Measurements from ENCODE around the gene FABP2. TPM values are rescaled to one million over a fixed set of nuclear protein-coding genes. Genes with fewer than 3 reads are reported as not detected.
"Not testable (repeated sequence)": the region's sequence is repeated elsewhere in the genome, so short reads cannot be mapped to it uniquely, and the experiment has no call there.

The FABP2 gene
- not detected for total RNA-seq

- Histone ChIP-seq H3K36me3 (no peaks in the 10 kb centered on the region), H3K27me3 (no peaks in the 10 kb centered on the region), H3K4me3 (no peak within 1 kb of the TSS), H3K9me3 (no peaks in the 10 kb centered on the region), H3K27ac (no peak within 1 kb of the TSS), H3K4me1 (no peaks in the 10 kb centered on the region)
- no peak for TF ChIP-seq EP300 (IDR thresholded peaks at IDR 0.05)
- TF ChIP-seq, protein P1, sequence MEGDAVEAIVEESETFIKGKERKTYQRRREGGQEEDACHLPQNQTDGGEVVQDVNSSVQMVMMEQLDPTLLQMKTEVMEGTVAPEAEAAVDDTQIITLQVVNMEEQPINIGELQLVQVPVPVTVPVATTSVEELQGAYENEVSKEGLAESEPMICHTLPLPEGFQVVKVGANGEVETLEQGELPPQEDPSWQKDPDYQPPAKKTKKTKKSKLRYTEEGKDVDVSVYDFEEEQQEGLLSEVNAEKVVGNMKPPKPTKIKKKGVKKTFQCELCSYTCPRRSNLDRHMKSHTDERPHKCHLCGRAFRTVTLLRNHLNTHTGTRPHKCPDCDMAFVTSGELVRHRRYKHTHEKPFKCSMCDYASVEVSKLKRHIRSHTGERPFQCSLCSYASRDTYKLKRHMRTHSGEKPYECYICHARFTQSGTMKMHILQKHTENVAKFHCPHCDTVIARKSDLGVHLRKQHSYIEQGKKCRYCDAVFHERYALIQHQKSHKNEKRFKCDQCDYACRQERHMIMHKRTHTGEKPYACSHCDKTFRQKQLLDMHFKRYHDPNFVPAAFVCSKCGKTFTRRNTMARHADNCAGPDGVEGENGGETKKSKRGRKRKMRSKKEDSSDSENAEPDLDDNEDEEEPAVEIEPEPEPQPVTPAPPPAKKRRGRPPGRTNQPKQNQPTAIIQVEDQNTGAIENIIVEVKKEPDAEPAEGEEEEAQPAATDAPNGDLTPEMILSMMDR (IDR thresholded peaks at IDR 0.05), result no peak
- no peak for TF ChIP-seq POLR2A (IDR thresholded peaks at IDR 0.05)
- no peak for TF ChIP-seq POLR2AphosphoS5 (IDR thresholded peaks at IDR 0.05)
- no peak for DNase-seq (ENCODE audit: low spot score in 2 of 2)
- whole genome bisulfite sequencing, result 67% methylated on average over 6 of the region's 6 CpGs
These were observed at the start of gene FABP2 for GRCh38 chr4:119321921-119322687. TSS of gene FABP2 (minus strand) at chr4:119322138. CDS start at chr4:119322102, 36 bp downstream.

DNA sequence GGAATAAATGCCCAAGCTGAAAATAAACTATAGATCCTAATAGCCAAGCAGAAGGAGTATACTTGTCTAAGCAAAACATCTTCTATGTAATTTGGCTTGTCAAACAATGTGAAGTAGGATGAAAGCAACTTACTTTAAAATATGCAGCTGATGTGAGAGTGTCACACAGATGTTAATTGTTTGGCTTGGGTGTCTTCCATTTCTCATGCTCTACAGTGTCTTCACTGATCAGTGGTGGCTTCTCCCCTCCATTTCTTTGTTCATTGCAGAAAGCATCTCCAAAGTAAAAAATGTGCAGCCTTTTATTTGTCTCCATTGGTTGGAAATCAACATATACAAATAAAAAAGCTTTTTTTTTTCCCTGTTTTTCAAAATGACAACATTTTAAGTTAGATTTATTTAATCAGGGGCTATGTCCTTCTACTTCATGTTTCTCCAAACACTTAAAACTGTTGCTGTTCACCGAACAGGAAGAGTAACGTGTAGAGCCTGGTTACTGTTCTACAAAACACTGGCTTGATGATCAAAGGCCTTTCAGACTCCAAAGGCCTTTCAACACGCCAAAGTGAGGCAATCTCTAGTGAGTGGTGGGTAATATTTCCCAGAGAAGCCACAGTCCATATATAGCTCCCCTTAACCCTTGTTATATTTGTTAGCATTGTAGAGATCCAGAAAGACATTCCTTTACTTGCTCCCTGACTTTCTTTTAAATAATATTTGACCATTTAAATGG, 49.2 kb upstream of the FABP2 start:
- H3K9me3 ChIP-seq; H3K4me1 ChIP-seq; H3K4me3 ChIP-seq; H3K36me3 ChIP-seq; H3K27me3 ChIP-seq; DNase-seq (ENCODE audit: low spot score in 2 of 2); H3K27ac ChIP-seq: not testable (repeated sequence)
- 57% methylated on average over 3 of the region's 3 CpGs for WGBS

- WGBS, result 56% methylated on average over 5 of the region's 5 CpGs
- not testable (repeated sequence) for H3K9me3 ChIP-seq; H3K4me3 ChIP-seq; H3K4me1 ChIP-seq; DNase-seq (ENCODE audit: low spot score in 2 of 2); H3K27ac ChIP-seq; H3K36me3 ChIP-seq; H3K27me3 ChIP-seq
These were observed 48.5 kb upstream of the FABP2 start for GRCh38 chr4:119370392-119370791.

DNA sequence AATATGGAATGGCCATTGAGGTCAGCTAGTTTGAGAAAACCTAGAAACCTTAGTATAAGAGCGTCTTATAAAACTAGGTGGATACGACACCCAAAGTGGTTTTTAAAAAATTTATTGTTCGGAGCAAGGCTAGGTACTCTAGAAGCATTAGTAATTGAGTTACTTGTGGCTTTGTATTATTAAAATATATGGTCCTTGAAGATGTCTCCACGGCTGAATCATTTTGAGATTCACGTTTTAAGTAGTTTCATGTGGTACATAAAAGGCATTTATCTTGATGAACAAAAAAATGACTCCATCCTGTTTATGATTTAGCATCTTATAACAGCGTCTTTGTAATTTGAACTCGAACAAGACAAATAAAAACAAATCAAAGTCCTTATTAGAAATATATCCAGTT, 44.9 kb upstream of the FABP2 start:
- H3K36me3 ChIP-seq; H3K4me1 ChIP-seq; H3K27ac ChIP-seq; H3K9me3 ChIP-seq; H3K4me3 ChIP-seq; DNase-seq (ENCODE audit: low spot score in 2 of 2); H3K27me3 ChIP-seq: not testable (repeated sequence)
- WGBS, result 65% methylated on average over 7 of the region's 7 CpGs

GRCh38 chr4:119364203-119364602, 42.3 kb upstream of the FABP2 start:
- not testable (repeated sequence) for H3K4me1 ChIP-seq; H3K27me3 ChIP-seq; H3K27ac ChIP-seq; H3K9me3 ChIP-seq; H3K36me3 ChIP-seq; DNase-seq (ENCODE audit: low spot score in 2 of 2); H3K4me3 ChIP-seq
- whole genome bisulfite sequencing, result 86% methylated on average over 1 of the region's 1 CpG

GRCh38 chr4:119363372-119363771, 41.4 kb upstream of the FABP2 start:
- H3K9me3 ChIP-seq; H3K4me3 ChIP-seq; H3K27me3 ChIP-seq; H3K27ac ChIP-seq; H3K36me3 ChIP-seq; H3K4me1 ChIP-seq; DNase-seq (ENCODE audit: low spot score in 2 of 2): not testable (repeated sequence)
- WGBS, result 82% methylated on average over 6 of the region's 6 CpGs

- H3K27me3 ChIP-seq; H3K4me3 ChIP-seq; H3K27ac ChIP-seq; H3K4me1 ChIP-seq; DNase-seq (ENCODE audit: low spot score in 2 of 2); H3K9me3 ChIP-seq; H3K36me3 ChIP-seq: not testable (repeated sequence)
- 97% methylated on average over 3 of the region's 3 CpGs for WGBS
These were observed 40.5 kb upstream of the FABP2 start for GRCh38 chr4:119362413-119362812.

- 67% methylated on average over 2 of the region's 2 CpGs for WGBS
- H3K36me3 ChIP-seq; H3K9me3 ChIP-seq; H3K4me1 ChIP-seq; H3K4me3 ChIP-seq; DNase-seq (ENCODE audit: low spot score in 2 of 2); H3K27me3 ChIP-seq; H3K27ac ChIP-seq: not testable (repeated sequence)
These were observed 37.9 kb upstream of the FABP2 start for GRCh38 chr4:119359873-119360272.

- H3K36me3 ChIP-seq; H3K27ac ChIP-seq; H3K9me3 ChIP-seq; H3K4me3 ChIP-seq; H3K27me3 ChIP-seq; DNase-seq (ENCODE audit: low spot score in 2 of 2); H3K4me1 ChIP-seq: not testable (repeated sequence)
- 95% methylated on average over 1 of the region's 1 CpG for WGBS
These were observed 34.9 kb upstream of the FABP2 start for GRCh38 chr4:119356796-119357195.

DNA sequence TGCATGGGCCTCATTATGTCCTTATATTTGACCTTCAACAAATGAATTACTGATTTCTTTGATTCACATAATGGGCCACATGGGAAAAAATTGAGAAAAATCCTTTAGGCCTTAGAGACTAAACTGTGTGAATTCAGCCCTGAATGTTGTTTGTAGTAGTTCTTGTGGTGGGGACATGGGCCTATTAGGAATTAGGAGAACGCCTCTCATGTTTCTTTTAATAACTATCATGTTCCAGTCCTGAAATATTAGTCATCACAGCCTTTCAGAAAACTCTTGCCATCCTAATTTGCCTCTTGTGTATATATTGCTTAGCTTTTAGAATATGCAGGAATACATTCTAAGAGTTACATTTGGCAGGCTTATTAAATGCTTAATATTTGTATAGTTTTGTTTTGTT, 34.1 kb upstream of the FABP2 start:
- H3K4me1 ChIP-seq; DNase-seq (ENCODE audit: low spot score in 2 of 2); H3K4me3 ChIP-seq; H3K27me3 ChIP-seq; H3K27ac ChIP-seq; H3K9me3 ChIP-seq; H3K36me3 ChIP-seq: not testable (repeated sequence)
- 60% methylated on average over 1 of the region's 1 CpG for whole genome bisulfite sequencing

- H3K9me3 ChIP-seq; H3K36me3 ChIP-seq; DNase-seq (ENCODE audit: low spot score in 2 of 2); H3K4me3 ChIP-seq; H3K27me3 ChIP-seq; H3K27ac ChIP-seq; H3K4me1 ChIP-seq: not testable (repeated sequence)
- 50% methylated on average over 3 of the region's 3 CpGs for WGBS
These were observed 31.4 kb upstream of the FABP2 start for GRCh38 chr4:119353364-119353763.

- not testable (repeated sequence) for H3K36me3 ChIP-seq; H3K4me3 ChIP-seq; H3K9me3 ChIP-seq; H3K27me3 ChIP-seq; H3K27ac ChIP-seq; H3K4me1 ChIP-seq; DNase-seq (ENCODE audit: low spot score in 2 of 2)
- WGBS, result 81% methylated on average over 1 of the region's 1 CpG
These were observed 26.2 kb upstream of the FABP2 start for GRCh38 chr4:119348169-119348568.

DNA sequence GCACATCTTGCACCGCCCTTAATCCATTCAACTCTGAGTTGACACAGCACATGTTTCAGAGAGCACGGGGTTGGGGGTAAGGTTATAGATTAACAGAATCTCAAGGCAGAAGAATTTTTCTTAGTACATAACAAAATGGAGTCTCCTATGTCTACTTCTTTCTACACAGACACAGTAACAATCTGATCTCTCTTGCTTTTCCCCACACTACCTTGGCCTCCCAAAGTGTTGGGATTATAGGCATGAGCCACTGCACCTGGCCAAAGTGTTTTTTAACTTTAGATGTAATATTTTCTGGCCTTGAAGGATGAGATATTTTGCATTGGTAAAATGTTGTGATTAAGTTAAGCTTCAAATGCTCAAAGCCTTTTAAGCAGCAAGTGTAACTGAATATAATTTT, 21.4 kb upstream of the FABP2 start:
- H3K9me3 ChIP-seq, H3K27me3 ChIP-seq: not testable (repeated sequence)
- no CpG with 5 or more reads among the region's 2 CpGs for WGBS

More for the DNA sequence above, 21.4 kb upstream of the FABP2 start:
- H3K27ac ChIP-seq; DNase-seq (ENCODE audit: low spot score in 2 of 2); H3K36me3 ChIP-seq; H3K4me3 ChIP-seq; H3K4me1 ChIP-seq: not testable (repeated sequence)

All from suprapubic skin (tissue), 4 donors.